ENCODE results near the gene RANBP17.
"Not testable (repeated sequence)": the region's sequence is repeated elsewhere in the genome, so short reads cannot be mapped to it uniquely, and the experiment has no call there.

The RANBP17 gene

DNA sequence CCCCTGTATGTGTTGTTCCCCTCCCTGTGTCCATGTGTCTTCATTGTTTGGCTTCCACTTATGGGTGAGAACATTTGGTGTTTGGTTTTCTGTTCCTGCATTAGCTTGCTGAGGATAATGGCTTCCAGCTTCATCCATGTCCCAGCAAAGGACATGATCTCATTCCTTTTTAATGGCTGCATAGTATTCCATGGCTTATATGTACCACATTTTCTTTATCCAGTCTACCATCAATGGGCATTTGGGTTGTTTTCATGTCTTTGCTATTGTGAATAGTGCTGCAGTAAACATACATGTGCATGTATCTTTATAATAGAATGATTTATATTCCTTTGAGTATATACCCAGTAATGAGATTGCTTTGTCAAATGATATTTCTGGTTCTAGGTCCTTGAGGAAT lies 8.6 kb downstream of the RANBP17 start:
- not testable (repeated sequence) for DNase-seq

DNA sequence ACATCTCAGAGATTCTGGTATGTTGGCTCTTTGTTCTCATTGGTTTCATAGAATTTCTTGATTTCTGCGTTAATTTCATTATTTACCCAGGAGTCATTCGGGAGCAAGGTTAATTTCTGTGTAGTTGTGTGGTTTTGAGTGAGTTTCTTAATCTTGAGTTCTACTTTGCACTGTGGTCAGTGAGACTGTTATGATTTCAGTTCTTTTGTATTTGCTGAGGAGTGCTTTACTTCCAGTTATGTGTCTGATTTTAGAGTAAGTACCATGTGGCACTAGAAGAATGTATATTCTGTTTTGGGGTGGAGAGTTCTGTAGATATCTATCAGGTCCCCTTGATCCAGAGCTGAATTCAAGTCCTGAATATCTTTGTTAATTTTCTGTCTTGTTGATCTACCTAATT lies 12.2 kb downstream of the RANBP17 start:
- DNase-seq: no peak

DNA sequence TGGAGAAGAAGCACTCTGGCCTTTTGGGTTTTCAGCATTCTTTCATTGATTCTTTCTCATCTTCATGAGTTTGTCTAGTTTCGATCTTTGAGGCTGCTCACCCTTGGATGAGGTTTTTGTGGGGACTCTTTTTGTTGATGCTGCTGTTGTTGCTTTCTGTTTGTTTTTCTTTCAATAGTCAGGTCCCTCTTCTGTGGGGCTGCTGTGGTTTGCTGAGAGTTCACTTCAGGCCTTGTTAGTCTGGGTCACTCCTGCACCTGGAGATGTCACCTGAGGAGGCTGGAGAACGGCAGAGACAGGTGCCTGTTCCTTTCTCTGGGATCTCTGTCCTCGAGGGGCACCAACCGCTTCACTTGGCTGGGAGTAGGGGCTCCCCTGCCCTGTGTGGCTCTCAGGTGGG lies 14.0 kb downstream of the RANBP17 start:
- DNase-seq: no peak

DNA sequence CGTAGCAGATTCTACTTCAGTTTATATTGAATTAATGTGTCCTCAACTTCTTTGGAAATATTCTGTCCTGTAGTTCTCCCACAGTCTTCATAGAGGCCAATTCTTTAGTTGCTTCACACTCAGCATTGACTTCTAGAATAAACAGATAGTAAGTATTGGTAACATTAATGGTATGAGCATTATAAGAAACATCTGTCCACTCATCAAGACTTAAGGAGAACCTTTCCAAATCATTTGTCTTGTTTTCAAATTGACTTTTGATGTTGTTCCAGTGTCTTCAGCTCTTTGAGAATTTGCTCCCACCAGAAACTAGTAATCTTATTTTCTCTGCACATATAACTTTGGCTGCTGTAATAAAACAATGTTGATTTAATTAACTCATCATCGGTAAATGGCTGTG lies 18.3 kb downstream of the RANBP17 start:
- DNase-seq: no peak

DNA sequence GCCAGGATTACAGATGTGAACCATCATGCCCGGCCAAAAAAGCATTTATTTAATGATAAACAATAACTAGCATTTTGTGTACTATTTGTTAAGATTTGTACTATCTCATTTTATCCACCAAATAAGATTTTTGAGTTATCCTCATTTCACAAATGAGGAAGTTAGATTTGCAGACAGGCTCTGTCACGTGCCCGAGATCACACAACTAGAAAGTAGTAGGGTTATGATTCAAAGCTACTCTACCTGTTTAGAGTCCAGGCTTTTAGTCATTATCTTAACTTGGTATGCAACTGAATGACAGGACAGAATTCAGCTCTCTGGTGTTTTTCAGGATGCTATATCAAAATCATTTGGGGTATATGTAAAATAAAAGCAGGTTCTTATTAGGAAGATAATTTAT lies 20.5 kb downstream of the RANBP17 start:
- DNase-seq: no peak

DNA sequence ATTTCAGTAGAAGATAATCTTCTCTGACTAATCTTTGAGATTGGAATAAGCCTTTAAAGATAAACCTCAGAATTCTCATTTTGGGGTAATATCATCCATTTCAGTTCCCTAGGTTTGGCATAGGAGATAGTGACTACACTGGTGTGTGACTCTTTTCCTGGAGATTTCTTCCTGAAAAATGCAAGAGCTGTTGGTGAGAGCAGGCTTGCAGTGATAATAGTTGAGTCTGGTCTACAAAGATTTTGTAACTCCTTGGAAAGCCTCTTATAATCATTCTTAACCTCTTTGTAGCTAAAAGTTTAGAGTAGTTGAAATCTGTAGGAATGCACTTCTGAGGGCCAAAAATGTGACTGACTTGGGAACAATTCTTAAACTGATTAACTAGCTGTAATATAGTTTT lies 23.4 kb downstream of the RANBP17 start:
- no peak for DNase-seq

DNA sequence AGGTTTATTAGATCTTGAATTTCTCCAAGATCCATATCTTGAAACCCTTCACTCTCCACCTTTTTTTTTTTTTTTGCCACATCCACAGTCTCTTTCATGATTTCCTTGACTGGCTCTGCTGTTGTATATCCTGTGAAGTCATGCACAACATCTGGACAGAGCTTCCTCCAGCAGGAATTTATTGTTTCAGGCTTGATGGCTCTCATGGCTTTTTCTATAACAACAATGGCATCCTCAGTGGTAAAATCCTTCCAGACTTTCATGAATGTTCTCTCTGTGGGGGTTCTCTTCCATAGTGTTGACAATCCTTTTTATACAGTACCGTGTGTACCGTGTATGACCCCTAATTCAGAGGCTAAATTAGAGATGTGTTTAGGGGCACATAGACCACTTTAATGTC lies 24.0 kb downstream of the RANBP17 start:
- no peak for DNase-seq

DNA sequence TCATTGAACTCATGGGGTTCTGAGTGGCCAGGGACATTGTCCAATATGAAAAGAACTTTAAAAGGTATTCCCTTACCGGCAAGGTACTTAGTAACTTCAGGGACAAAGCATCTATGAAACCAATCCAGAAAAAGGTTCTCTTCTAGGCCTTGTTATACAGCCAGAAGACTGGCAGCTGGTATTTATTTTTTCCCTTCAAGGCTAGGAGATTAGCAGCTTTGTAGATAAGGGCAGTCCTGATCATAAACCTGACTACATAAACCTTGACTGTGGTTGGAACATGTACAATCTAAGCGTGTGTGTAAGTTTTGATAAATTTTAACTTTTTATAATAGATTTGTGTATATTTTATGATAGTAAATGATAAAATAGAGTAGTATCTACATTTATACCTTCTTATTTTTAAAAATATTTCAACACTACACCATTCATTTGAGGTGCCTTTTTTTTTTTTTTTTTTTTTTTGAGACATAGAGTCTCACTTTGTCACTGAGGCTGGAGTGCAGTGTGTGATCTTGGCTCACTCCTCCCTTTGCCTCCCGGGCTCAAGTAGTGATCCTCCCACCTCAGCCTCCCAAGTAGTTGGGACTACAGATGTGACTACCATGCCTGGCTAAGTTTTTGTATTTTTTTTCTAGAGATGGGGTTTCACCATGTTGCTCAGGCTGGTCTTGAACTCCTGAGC lies 24.5 kb downstream of the RANBP17 start:
- no peak for DNase-seq

DNA sequence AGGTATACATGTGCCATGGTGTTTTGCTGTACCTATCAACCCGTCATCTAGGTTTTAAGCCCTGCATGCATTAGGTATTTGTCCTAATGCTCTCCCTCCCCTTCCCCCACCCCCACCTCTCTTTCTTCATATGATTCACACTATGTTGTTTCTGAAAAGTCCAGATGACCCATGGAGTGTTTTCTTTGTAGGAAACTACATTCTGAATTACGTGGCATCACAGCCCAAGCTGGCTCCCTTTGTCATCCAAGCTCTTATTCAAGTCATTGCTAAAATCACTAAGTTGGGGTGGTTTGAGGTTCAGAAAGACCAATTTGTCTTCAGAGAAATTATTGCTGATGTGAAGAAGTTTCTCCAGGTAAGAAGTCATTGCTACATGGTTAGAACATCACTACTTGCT lies 30.4 kb downstream of the RANBP17 start:
- DNase-seq: no peak

DNA sequence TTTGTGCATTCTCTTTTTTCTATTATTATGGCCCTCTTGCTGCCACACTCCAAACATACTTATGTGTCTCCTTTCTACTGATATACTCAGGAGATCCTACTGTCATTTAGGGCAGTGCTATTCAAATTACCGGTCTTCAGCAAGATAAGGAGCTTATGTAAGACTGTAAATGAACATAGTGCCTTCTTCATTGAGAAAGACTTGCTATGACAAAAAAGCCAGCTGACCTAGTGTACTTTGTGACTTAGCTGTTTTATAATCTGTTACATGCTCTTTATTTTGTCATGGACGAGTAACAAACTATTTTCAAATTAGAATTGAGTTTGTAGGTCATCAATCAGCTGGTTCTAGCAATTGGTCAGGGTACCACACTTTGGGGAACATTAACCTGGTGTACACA lies 32.8 kb downstream of the RANBP17 start:
- DNase-seq: no peak

DNA sequence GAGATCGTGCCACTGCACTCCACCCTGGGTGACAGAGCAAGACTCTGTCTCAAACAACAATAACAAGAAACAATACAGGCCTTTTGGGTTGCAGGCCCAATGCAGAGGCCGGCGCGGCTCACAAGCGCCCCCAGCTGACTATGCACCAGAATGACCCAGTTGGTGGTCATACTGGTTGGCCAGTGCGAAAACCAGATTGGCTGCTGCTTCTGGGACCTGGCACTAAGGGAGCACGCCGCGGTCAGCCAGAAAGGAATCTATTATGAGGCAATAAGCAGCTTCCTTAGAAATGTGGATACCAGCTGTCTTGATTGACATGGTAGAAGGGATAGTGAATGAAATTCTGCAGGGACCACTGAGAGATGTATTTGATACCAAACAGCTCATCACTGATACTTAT lies 35.0 kb downstream of the RANBP17 start:
- DNase-seq: peak; percentile 2

DNA sequence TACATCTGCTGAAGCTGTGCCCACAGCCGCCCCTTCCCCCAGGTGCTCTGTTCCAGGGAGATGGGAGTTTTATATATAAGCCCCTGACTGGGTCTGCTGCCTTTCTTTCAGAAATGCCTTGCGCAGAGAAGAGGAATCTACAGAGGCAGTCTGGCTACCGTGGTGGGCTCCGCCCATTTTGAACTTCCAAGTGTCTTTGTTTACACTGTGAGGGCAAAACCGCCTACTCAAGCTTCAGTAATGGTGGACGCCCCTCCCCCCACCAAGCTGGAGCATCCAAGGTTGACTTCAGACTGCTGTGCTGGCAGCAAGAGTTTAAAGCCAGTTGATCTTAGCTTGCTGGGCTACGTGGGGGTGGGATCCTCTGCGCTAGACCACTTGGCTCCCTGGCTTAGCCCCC lies 41.3 kb downstream of the RANBP17 start:
- no peak for DNase-seq

DNA sequence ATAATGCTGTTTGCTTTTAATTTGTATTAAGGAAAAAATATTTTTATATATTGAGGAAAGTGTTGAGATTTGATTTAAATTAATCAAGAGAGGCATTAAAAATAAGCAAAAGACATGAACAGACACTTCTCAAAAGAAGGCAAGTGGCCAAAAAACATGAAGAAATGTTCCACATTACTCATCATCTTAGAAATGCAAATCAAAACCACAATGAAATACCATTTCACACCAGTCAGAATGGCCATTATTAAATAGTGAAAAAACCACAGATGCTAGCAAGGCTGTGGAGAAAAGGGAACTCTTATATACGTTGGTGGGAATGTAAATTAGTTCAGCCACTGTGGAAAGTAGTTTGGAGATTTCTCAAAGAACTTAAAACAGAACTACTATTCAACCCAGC lies 45.9 kb downstream of the RANBP17 start:
- DNase-seq: no peak

DNA sequence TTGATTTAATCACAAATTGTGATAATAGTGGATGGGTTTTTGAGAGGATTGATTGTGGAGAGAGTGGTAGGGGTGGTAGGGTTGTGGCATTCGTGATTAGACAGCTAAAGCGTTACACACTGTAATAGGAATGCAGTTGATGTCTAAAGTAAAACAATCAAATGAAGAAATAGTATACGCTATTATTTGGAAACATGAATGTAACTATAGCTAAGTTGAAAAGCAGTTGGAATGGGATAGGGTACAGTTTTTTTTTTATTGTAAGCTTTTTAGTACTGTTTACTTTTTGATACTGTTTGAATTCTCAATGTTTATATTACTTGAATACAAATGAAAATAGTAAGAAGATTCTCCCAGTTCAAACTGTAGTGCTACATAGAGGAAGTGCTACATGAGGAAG lies 51.8 kb downstream of the RANBP17 start:
- no peak for DNase-seq

DNA sequence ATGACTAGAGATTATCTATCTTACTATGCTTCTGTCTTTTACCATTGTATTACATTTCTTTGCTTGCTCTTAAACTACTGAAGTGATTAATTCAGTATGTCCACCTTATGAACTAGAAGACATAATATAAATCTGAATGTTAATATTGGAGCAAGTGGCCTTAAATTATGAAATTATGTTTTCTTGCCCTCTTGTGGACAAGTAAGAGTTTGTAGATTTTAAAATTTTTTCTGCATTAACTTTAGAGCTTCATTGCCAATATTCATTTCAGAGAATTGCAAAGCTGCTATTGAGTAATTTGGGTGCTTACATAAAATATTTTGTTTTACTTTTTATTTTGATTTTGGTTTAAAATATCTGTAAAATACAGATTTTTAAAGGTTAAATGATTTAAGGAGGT lies 55.3 kb downstream of the RANBP17 start:
- no peak for DNase-seq

DNA sequence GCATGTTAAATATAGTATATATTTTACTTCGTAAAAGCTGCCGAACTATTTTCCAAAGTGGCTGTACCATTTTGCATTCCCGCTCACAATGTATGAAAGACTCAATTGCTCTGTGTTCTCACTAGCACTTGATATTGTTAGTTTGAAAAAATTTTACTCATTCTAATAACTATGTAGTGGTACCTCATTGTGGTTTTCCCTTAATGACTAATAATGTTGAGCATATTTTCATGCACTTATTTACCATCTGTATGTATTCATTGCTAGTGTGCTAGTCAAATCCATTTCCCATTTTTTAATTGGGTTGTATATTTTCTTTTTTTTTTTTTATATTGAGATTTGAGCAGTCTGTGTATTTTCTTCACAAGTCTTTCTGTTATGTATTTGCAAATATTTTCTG lies 58.4 kb downstream of the RANBP17 start:
- no peak for DNase-seq

DNA sequence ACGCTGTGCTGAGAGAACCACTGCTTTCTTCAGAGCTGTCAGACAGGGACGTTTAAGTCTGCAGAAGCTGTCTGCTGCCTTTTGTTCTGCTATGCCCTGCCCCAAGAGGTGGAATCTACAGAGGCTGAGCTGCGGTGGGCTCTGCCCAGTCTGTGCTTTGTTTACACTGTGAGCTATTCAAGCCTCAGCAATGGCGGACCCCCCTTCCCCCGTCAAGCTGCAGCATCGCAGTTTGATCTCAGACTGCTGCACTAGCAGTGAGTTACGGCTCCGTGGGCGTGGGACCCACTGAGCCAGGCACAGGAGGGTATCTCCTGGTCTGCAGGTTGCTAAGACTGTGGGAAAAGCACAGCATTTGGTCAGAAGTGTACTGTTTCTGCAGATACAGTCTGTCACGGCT lies 60.5 kb downstream of the RANBP17 start:
- not testable (repeated sequence) for DNase-seq

DNA sequence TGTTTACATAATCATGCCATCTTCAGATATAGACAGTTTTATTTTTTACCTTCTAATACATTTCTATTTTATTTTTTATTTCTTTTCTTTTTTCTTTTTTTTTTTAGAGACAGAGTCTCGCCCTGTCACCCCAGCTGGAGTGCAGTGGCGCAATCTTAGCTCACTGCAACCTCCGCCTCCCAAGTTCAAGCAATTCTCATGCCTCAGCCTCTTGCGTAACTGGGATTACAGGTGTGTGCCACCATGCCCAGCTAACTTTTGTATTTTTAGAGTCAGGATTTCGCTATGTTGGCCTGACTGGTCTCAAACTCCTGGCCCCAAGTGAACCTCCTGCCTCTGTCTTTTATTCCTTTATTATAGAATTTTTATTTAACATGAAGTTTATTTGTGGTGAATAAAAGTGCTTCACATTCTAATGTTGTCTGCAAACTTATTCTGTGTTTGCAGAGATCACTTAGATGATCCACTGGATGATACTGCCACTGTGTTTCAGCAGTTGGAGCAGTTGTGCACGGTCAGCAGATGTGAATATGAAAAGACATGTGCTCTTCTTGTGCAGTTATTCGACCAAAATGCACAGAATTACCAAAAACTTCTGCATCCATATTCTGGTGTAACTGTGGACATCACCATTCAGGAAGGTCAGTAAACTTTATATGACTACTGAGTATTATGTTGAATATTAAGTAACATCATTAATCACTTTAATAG lies 62.2 kb downstream of the RANBP17 start:
- DNase-seq: no peak

DNA sequence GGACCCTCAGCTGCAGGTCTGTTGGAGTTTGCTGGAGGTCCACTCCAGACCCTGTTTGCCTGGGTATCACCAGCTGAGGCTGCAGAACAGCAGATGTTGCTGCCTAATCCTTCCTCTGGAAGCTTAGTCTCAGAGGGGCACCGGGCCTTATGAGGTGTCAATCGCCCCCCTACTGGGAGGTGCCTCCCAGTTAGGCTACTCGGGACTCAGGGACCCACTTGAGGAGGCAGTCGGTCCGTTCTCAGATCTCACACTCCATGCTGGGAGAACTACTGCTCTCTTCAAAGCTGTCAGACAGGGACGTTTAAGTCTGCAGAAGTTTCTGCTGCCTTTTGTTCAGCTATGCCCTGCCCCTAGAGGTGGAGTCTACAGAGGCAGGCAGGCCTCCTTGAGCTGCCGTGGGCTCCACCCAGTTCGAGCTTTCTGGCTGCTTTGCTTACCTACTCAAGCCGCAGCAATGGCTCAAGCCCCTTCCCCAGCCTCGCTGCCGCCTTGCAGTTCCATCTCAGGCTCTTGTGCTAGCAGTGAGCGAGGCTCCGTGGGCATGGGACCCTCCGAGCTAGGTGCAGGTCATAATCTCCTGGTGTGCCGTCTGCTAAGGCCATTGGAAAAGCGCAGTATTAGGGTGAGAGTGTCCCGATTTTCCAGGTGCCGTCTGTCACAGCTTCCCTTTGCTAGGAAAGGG lies 73.9 kb downstream of the RANBP17 start:
- not testable (repeated sequence) for DNase-seq

DNA sequence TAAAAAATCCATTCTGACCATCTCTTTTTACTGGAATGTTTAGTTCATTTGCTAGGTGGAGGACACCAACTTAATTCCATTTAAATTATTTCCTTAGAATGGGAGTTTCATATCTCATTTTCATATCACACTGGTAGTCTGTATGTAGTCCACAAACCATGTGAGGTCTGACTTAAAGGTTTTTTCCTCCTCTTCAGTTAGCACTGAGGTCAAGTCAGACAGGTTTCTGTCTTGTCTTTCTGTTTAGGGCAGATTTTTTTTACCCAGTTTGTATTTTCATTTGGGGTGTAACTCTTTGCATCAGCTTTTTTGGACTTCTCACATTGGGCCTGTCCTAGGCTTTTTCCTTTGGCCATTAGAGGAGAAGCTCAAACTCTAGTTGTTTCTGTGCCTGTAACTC lies 75.3 kb downstream of the RANBP17 start:
- DNase-seq: no peak

DNA sequence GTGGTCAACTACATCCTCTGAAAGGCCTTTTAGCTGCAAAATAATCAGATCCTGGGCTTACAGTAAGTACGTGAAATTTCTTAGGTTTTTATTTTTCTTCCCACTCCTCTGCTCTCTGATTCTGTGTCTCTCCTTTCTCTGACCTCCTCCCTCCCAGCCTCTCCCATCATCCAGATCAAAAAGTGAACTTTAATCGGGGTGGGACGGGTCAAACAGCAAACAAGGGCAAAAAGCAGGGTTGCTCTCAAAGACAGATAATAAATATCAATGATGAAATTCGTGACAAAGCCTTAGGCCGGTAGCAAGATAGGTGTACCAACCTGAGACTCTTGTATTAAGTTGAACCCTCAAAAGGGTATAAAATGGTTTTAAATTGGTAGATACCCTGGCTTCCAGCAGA lies 76.1 kb downstream of the RANBP17 start:
- DNase-seq: no peak

DNA sequence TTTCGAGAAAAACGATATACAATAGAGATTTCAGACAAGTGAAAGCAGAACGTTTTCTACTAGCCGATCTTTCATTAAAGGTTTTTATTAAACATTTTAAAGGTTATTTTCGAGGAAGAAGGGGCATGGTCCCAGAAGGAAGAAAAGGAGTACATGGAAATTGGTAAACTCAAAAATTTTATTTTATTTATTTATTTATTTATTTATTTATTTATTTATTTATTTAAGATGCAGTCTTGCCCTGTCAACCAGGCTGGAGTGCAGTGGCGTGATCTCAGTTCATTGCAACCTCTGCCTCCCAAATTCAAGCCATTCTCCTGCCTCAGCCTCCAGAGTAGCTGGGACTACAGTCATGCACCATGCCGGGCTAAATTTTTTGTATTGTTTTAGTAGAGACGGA lies 77.4 kb downstream of the RANBP17 start:
- no peak for DNase-seq

DNA sequence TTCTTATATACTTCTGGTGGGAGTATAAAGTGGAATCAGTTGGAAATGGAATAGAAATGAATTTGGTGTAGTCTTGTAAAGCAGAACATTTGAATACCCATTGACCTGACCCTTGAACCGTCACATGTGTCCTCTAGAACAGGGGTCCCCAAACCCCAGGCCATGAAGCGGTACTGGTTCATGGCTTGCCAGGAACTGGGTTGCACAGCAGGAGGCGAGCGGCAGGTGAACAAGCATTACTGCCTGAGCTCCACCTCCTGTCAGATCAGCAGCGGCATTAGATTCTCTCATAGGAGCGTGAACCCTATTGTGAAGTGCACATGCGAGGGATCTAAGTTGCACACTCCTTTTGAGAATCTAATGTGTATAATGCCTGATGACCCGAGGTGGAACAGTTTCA lies 80.0 kb downstream of the RANBP17 start:
- DNase-seq: no peak

DNA sequence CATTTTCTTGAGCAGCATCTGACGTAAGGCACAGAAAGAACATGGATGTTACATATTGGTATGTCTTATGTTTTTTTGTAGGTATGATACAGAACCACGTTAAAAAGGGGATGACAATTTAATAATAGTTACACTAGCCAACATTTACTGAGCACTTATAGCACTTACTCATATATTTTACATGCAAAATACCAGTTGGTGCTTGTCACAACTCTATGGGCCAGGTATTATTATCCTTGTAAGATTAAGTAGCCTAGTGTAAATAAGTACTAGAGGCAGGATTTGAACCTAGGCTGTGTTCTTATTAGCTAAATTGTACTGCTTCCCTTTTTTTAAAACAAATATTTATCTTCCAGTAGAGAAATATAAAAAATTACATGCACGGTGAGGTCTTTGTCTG lies 83.5 kb downstream of the RANBP17 start:
- no peak for DNase-seq
